SK-N-SH treated with all-trans-retinoic acid at 6 μM for 48 hours (cell line): Measurements from ENCODE around the gene NTM.

Experiments
- BACH2 ChIP-seq: fragments of 250-450 bp; sonication (Bioruptor Pico); IDR thresholded peaks from 2 replicates; pipeline ENCODE4 v1.9.0; 2021; ENCODE audit warnings: mild to moderate bottlenecking, borderline replicate concordance
- ZFP3 ChIP-seq: fragments of 250-450 bp; sonication (Bioruptor Pico); IDR thresholded peaks from 2 replicates; pipeline ENCODE4 v1.5.0; 2020; ENCODE audit warnings: mild to moderate bottlenecking, moderate library complexity

GRCh38 chr11:132351050-132351449 lies 980.6 kb downstream of the NTM start:
- TF ChIP-seq ZFP3, result no peak
- TF ChIP-seq BACH2, result no peak
